Jurkat, Clone E6-1 (cell line): ENCODE results near the gene HOXC13. TPM values are rescaled to one million over a fixed set of nuclear protein-coding genes. Genes with fewer than 3 reads are reported as not detected.

ENCODE experiments used
- DNase-seq: peaks from one replicate; pipeline ENCODE4 v3.0.0-alpha.2; 2011; ENCODE audit warnings: low read depth, low spot score
- H3K4me3 ChIP-seq: 2 replicates; pipeline ENCODE4 v1.5.1; 2011; ENCODE audit warnings: mild to moderate bottlenecking, low read length, control low read depth, moderate library complexity
- polyA plus RNA-seq: library from polyadenylated mRNA; unstranded; fragments of >200 nt; gene quantifications from one replicate; pipeline ENCODE4 v1.2.1, GENCODE V29; 2012; ENCODE audit warnings: missing spikeins; ENCODE audit not compliant: insufficient read length, insufficient read depth

HOXC13 gene
- polyA plus RNA-seq: not detected

GRCh38 chr12:53938326-53939140, at the start of gene HOXC13:
HOXC13 (plus strand) TSS chr12:53938831; CDS start chr12:53938907, 76 bp downstream.
- H3K4me3 ChIP-seq: no peak within 1 kb of the TSS
- peak; percentile 31 for DNase-seq

- no peak overlapping the region for H3K4me3 ChIP-seq
- no peak for DNase-seq
Observed at GRCh38 chr12:53890081-53890480, 48.5 kb upstream of the HOXC13 start.

- no peak overlapping the region for H3K4me3 ChIP-seq
- no peak for DNase-seq
Observed at GRCh38 chr12:53892762-53893395, 45.8 kb upstream of the HOXC13 start.

GRCh38 chr12:53899230-53899629, 39.4 kb upstream of the HOXC13 start:
- no peak for DNase-seq
- H3K4me3 ChIP-seq: no peak overlapping the region

- DNase-seq: no peak
- H3K4me3 ChIP-seq: no peak overlapping the region
Observed at GRCh38 chr12:53907103-53907502, 31.5 kb upstream of the HOXC13 start.

- H3K4me3 ChIP-seq: no peak overlapping the region
- no peak for DNase-seq
Observed at GRCh38 chr12:53916788-53917655, 21.6 kb upstream of the HOXC13 start.

GRCh38 chr12:53924521-53925405, 13.9 kb upstream of the HOXC13 start:
- no peak for DNase-seq
- H3K4me3 ChIP-seq: no peak overlapping the region

- no peak overlapping the region for H3K4me3 ChIP-seq
- DNase-seq: no peak
Observed at GRCh38 chr12:53927220-53928029, 11.2 kb upstream of the HOXC13 start.

GRCh38 chr12:53928054-53928835, 10.4 kb upstream of the HOXC13 start:
- DNase-seq: no peak
- no peak overlapping the region for H3K4me3 ChIP-seq

GRCh38 chr12:53929527-53929926, 9.1 kb upstream of the HOXC13 start:
- no peak overlapping the region for H3K4me3 ChIP-seq
- DNase-seq: no peak

GRCh38 chr12:53930591-53931255, 7.9 kb upstream of the HOXC13 start:
- H3K4me3 ChIP-seq: no peak overlapping the region
- no peak for DNase-seq

- no peak overlapping the region for H3K4me3 ChIP-seq
- DNase-seq: no peak
Observed at GRCh38 chr12:53931844-53932581, 6.6 kb upstream of the HOXC13 start.

- no peak overlapping the region for H3K4me3 ChIP-seq
Observed at GRCh38 chr12:53932915-53933314, 5.7 kb upstream of the HOXC13 start.

GRCh38 chr12:53935383-53936341, 3.0 kb upstream of the HOXC13 start:
- no peak overlapping the region for H3K4me3 ChIP-seq
- DNase-seq: no peak

More at GRCh38 chr12:53932915-53933314, 5.7 kb upstream of the HOXC13 start:
- DNase-seq: no peak

GRCh38 chr12:53937099-53937498, 1.5 kb upstream of the HOXC13 start:
- no peak overlapping the region for H3K4me3 ChIP-seq
- no peak for DNase-seq
